HepG2 (cell line): ENCODE data around the gene VPS4B. TPM values are rescaled to one million over a fixed set of nuclear protein-coding genes. Genes with fewer than 3 reads are reported as not detected.

Experiments
- CHCHD3 ChIP-seq: sonication (generic); formaldehyde crosslinking; IDR thresholded peaks from 2 replicates; pipeline ENCODE4 v1.8.0; 2022; ENCODE audit warnings: mild to moderate bottlenecking, missing genetic modification reagents, moderate library complexity
- EEA1 ChIP-seq: sonication (generic); formaldehyde crosslinking; IDR thresholded peaks from 2 replicates; pipeline ENCODE4 v1.5.1; 2020; ENCODE audit warnings: mild to moderate bottlenecking, missing genetic modification reagents, borderline replicate concordance
- GATAD1 ChIP-seq: IDR thresholded peaks from 2 replicates; pipeline ENCODE4 v1.6.1; 2016; ENCODE audit warnings: missing genetic modification reagents, missing compliant biosample characterization
- GMEB2 ChIP-seq: IDR thresholded peaks from 2 replicates; pipeline ENCODE4 v1.6.1; 2016; ENCODE audit warnings: missing biosample characterization, missing genetic modification reagents, low read depth
- KLF16 ChIP-seq, 2 experiments: sonication (generic) in 1 of 2; formaldehyde crosslinking in 1 of 2; IDR thresholded peaks; 2 replicates each; pipeline versions ENCODE4 v1.6.1 to v1.8.0; 2016 to 2023; ENCODE audit warnings: missing genetic modification reagents in 2 of 2, missing compliant biosample characterization in 1 of 2
- NR3C1 ChIP-seq: sonication (generic); formaldehyde crosslinking; IDR thresholded peaks from 2 replicates; pipeline ENCODE4 v1.4.0; 2020; ENCODE audit warnings: missing genetic modification reagents
- PREB ChIP-seq: sonication (generic); formaldehyde crosslinking; IDR thresholded peaks from 2 replicates; pipeline ENCODE4 v1.4.0; 2020; ENCODE audit warnings: missing genetic modification reagents
- RXRB ChIP-seq: IDR thresholded peaks from 2 replicates; pipeline ENCODE4 v1.6.1; 2016; ENCODE audit warnings: borderline replicate concordance, missing genetic modification reagents, missing compliant biosample characterization
- SIX4 ChIP-seq: sonication (generic); formaldehyde crosslinking; IDR thresholded peaks from 2 replicates; pipeline ENCODE4 v1.4.0; 2020; ENCODE audit warnings: missing genetic modification reagents
- THAP9 ChIP-seq: sonication (generic); formaldehyde crosslinking; IDR thresholded peaks from 2 replicates; pipeline ENCODE4; 2020; ENCODE audit warnings: missing genetic modification reagents, mild to moderate bottlenecking, borderline replicate concordance
- ZNF350 ChIP-seq: sonication (generic); formaldehyde crosslinking; IDR thresholded peaks from 2 replicates; pipeline ENCODE4 v1.4.0; 2020; ENCODE audit warnings: mild to moderate bottlenecking, low read depth, missing genetic modification reagents, borderline replicate concordance
- ZNF367 ChIP-seq: sonication (generic); formaldehyde crosslinking; IDR thresholded peaks from 2 replicates; pipeline ENCODE4 v1.4.0; 2020; ENCODE audit warnings: missing genetic modification reagents, borderline replicate concordance
- ZNF503 ChIP-seq: sonication (generic); formaldehyde crosslinking; IDR thresholded peaks from 2 replicates; pipeline ENCODE4 v1.4.0; 2020; ENCODE audit warnings: missing genetic modification reagents
- ZNF768 ChIP-seq: sonication (generic); formaldehyde crosslinking; IDR thresholded peaks from 2 replicates; pipeline ENCODE4 v1.4.0; 2020; ENCODE audit warnings: missing genetic modification reagents
- polyA plus RNA-seq, 8 experiments: library from polyadenylated mRNA; depleted of rRNA in 3 of 8; stranded (reverse) in 7 of 8; unstranded in 1 of 8; fragments of >200 nt; fragmentation: Illumina TruSeq in 4 of 8; extraction: Trizol in 4 of 8; gene quantifications; 2 replicates each; pipeline versions ENCODE4 v1.2.1 to v1.2.3, GENCODE V29; 2011 to 2016; ENCODE audit warnings: low read depth in 4 of 8, missing spikeins in 1 of 8, mixed read lengths in 1 of 8; ENCODE audit not compliant: insufficient read depth in 1 of 8
- total RNA-seq, 5 experiments: library from RNA; depleted of rRNA; stranded (reverse); fragments of >200 nt; fragmentation: Illumina TruSeq; extraction: Trizol; gene quantifications; 2 replicates each; pipeline ENCODE4 v1.2.3, GENCODE V29; 2016; ENCODE audit warnings: low read depth in 1 of 5
- TF ChIP-seq, protein P1 (sequence below): sonication (generic); formaldehyde crosslinking; IDR thresholded peaks from 2 replicates; pipeline ENCODE4 v1.9.0; 2022; ENCODE audit warnings: low read depth, missing genetic modification reagents
- TF ChIP-seq, protein P2 (sequence below), 2 experiments: sonication (generic) in 1 of 2; formaldehyde crosslinking in 1 of 2; IDR thresholded peaks; 2 replicates each; pipeline versions ENCODE4 v1.4.0 to v1.6.1; 2018 to 2020; ENCODE audit warnings: missing genetic modification reagents in 2 of 2, borderline replicate concordance in 1 of 2, low read depth in 1 of 2, mild to moderate bottlenecking in 1 of 2, missing biosample characterization in 1 of 2

VPS4B gene
- total and polyA plus RNA-seq, 2 of the 13 experiments (the other 11 are each of a cell fraction or from before 2014, with no cell fraction given), result 12.8 to 25.9 TPM

GRCh38 chr18:63366213-63367052 is 55.8 kb downstream of the VPS4B start (continued):
- no peak for TF ChIP-seq ZNF367 (CRISPR knock-in tag)
- TF ChIP-seq, protein P1, sequence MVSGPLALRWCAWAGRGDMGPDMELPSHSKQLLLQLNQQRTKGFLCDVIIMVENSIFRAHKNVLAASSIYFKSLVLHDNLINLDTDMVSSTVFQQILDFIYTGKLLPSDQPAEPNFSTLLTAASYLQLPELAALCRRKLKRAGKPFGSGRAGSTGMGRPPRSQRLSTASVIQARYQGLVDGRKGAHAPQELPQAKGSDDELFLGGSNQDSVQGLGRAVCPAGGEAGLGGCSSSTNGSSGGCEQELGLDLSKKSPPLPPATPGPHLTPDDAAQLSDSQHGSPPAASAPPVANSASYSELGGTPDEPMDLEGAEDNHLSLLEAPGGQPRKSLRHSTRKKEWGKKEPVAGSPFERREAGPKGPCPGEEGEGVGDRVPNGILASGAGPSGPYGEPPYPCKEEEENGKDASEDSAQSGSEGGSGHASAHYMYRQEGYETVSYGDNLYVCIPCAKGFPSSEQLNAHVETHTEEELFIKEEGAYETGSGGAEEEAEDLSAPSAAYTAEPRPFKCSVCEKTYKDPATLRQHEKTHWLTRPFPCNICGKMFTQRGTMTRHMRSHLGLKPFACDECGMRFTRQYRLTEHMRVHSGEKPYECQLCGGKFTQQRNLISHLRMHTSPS (CRISPR knock-in tag), result no peak
- TF ChIP-seq ZNF503 (CRISPR knock-in tag), result no peak
- no peak for TF ChIP-seq GMEB2 (CRISPR knock-in tag)
- TF ChIP-seq, protein P2, sequence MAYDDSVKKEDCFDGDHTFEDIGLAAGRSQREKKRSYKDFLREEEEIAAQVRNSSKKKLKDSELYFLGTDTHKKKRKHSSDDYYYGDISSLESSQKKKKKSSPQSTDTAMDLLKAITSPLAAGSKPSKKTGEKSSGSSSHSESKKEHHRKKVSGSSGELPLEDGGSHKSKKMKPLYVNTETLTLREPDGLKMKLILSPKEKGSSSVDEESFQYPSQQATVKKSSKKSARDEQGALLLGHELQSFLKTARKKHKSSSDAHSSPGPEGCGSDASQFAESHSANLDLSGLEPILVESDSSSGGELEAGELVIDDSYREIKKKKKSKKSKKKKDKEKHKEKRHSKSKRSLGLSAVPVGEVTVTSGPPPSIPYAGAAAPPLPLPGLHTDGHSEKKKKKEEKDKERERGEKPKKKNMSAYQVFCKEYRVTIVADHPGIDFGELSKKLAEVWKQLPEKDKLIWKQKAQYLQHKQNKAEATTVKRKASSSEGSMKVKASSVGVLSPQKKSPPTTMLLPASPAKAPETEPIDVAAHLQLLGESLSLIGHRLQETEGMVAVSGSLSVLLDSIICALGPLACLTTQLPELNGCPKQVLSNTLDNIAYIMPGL (CRISPR knock-in tag; IDR thresholded peaks at IDR 0.05; ENCODE audit: borderline replicate concordance in 1 of 2, low read depth in 1 of 2), result peak in 1 of 2 experiments; percentile 37; a peak in 3 of 4 replicates
- TF ChIP-seq RXRB, result no peak
- TF ChIP-seq KLF16 (CRISPR knock-in tag; IDR thresholded peaks at IDR 0.05), result no peak
- no peak for TF ChIP-seq PREB (CRISPR knock-in tag)
- TF ChIP-seq GATAD1 (CRISPR knock-in tag), result no peak
- TF ChIP-seq SIX4 (CRISPR knock-in tag), result no peak
- TF ChIP-seq ZNF768, result peak; percentile 93
- TF ChIP-seq ZNF350 (CRISPR knock-in tag), result peak; percentile 50; the same call in 1 of the 2 replicates
- TF ChIP-seq EEA1, result no peak
- no peak; the same call in 1 of the 2 replicates for TF ChIP-seq CHCHD3
- 0 out of 2 replicates have a peak, but pooled peaks have one; percentile 29 for TF ChIP-seq THAP9 (CRISPR knock-in tag)
- TF ChIP-seq NR3C1 (CRISPR knock-in tag), result no peak
